Testis (tissue), 3 donors: ENCODE results near the gene CD226. TPM values are rescaled to one million over a fixed set of nuclear protein-coding genes. Genes with fewer than 3 reads are reported as not detected.

Experiments
- DNase-seq: peaks from one replicate; pipeline ENCODE4 v3.0.0-alpha.2; 2019
- H3K27ac ChIP-seq, 2 donors: fragments of 200-600 bp; sonication (generic); one replicate each; pipeline ENCODE4 v1.5.1; 2019
- H3K27me3 ChIP-seq: fragments of 200-600 bp; sonication (generic); one replicate; pipeline ENCODE4 v1.5.1; 2019
- H3K36me3 ChIP-seq: fragments of 200-600 bp; sonication (generic); one replicate; pipeline ENCODE4 v1.5.1; 2017; ENCODE audit warnings: low read depth; ENCODE audit errors: missing control alignments
- H3K4me1 ChIP-seq: fragments of 200-600 bp; sonication (generic); one replicate; pipeline ENCODE4 v1.5.1; 2019
- H3K4me3 ChIP-seq, 2 donors: fragments of 200-600 bp; sonication (generic); one replicate each; pipeline ENCODE4 v1.5.1; 2017 to 2019
- H3K9me3 ChIP-seq: fragments of 200-600 bp; sonication (generic); one replicate; pipeline ENCODE4 v1.5.1; 2017
- POLR2A ChIP-seq: fragments of 450-650 bp; IDR thresholded peaks from one replicate; pipeline ENCODE4 v1.6.1; 2017; ENCODE audit warnings: antibody characterized with exemption, mild to moderate bottlenecking, moderate library complexity
- WGBS, 2 donors: methylation state at CpG; one replicate each; pipeline ENCODE4 v1.1.5; 2018; 5-methylcytosine and 5-hydroxymethylcytosine counted together
- intact Hi-C: fragments of 100-400 bp; cut with DNase I; formaldehyde crosslinking; loops from one replicate; pipeline ENCODE4 v1.15.1; 2023; ENCODE audit warnings: low total_unique reads
- polyA plus RNA-seq: library from polyadenylated mRNA; stranded (reverse); fragments of 350-450 nt; fragmentation: Illumina TruSeq; extraction: RNeasy Lipid Tissue Mini Kit (QIAGEN cat#74804); gene quantifications from one replicate; pipeline ENCODE4 v1.2.3, GENCODE V29; 2014; ENCODE audit warnings: low read depth, low replicate concordance; ENCODE audit not compliant: insufficient read depth
- total RNA-seq, 2 donors: library from RNA; depleted of rRNA; stranded (reverse); fragments of >200 nt; gene quantifications; one replicate each; pipeline ENCODE4 v1.2.3, GENCODE V29; 2016
- TF ChIP-seq, protein P1 (sequence below), 3 experiments: fragments of 450-650 bp in 2 of 3; fragments of 200-600 bp in 1 of 3; sonication (generic) in 1 of 3; IDR thresholded peaks; one replicate each; pipeline ENCODE4 v1.5.1; 2016 to 2019; ENCODE audit warnings: antibody characterized with exemption in 3 of 3, mild to moderate bottlenecking in 2 of 3, moderate library complexity in 1 of 3

Gene CD226
- total and polyA plus RNA-seq, 3 donors from 2014 or later, result 2.6 to 3.0 (median 2.9) TPM

GRCh38 chr18:69992776-69993175 lies 45.1 kb upstream of the CD226 start:
- Histone ChIP-seq H3K4me1 (no peaks in the 10 kb centered on the region), H3K9me3 (no peaks in the 10 kb centered on the region), H3K4me3 (no peak overlapping the region), H3K27me3 (no peaks in the 10 kb centered on the region), H3K36me3 (no peaks in the 10 kb centered on the region), H3K27ac (no peak overlapping the region)
- WGBS, 2 donors, result 80 to 90% methylated on average over 1 of the region's 1 CpG
- TF ChIP-seq, protein P1, sequence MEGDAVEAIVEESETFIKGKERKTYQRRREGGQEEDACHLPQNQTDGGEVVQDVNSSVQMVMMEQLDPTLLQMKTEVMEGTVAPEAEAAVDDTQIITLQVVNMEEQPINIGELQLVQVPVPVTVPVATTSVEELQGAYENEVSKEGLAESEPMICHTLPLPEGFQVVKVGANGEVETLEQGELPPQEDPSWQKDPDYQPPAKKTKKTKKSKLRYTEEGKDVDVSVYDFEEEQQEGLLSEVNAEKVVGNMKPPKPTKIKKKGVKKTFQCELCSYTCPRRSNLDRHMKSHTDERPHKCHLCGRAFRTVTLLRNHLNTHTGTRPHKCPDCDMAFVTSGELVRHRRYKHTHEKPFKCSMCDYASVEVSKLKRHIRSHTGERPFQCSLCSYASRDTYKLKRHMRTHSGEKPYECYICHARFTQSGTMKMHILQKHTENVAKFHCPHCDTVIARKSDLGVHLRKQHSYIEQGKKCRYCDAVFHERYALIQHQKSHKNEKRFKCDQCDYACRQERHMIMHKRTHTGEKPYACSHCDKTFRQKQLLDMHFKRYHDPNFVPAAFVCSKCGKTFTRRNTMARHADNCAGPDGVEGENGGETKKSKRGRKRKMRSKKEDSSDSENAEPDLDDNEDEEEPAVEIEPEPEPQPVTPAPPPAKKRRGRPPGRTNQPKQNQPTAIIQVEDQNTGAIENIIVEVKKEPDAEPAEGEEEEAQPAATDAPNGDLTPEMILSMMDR (IDR thresholded peaks at IDR 0.05), result no peak
- TF ChIP-seq POLR2A, result no peak
- intact Hi-C loops, result no loop called here
- no peak for DNase-seq

- 95 to 97% methylated on average over 1 of the region's 1 CpG for whole genome bisulfite sequencing, 2 donors
- TF ChIP-seq POLR2A, result no peak
- TF ChIP-seq, protein P1 (IDR thresholded peaks at IDR 0.05), result no peak
- Histone ChIP-seq H3K4me1 (no peaks in the 10 kb centered on the region), H3K4me3 (no peak overlapping the region), H3K9me3 (no peaks in the 10 kb centered on the region), H3K27me3 (no peaks in the 10 kb centered on the region), H3K27ac (no peak overlapping the region), H3K36me3 (no peaks in the 10 kb centered on the region)
- intact Hi-C loops, result no loop called here
- DNase-seq, result no peak
Measured at GRCh38 chr18:69987870-69988269, 40.2 kb upstream of the CD226 start.

DNA sequence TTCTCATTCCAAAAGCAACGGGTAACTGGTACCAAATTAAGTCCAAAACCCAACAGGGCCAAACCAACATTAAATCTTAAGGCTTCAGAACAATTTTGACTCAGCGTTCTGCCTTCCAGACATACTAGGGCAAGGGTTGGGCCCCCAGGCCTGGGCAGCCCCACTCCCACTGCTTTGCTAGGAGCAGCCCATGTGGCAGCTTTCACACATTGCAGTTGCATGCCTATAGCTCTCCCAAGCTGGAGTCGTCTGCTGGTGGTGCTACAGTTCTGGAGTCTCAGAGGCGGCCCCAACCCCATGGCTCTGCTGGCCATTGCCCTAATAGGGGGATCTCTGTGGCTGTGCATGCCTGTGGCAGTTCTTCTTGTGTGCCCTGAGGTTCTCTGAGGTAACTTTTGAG lies 37.6 kb upstream of the CD226 start:
- intact Hi-C loops, result no loop called here

GRCh38 chr18:69982417-69982816 lies 34.7 kb upstream of the CD226 start:
- H3K4me1 ChIP-seq, result no peaks in the 10 kb centered on the region
- intact Hi-C loops, result no loop called here
- H3K27ac ChIP-seq, result no peak overlapping the region
- H3K36me3 ChIP-seq, result no peaks in the 10 kb centered on the region
- no peak overlapping the region for H3K4me3 ChIP-seq
- WGBS, 2 donors, result 95 to 97% methylated on average over 4 of the region's 4 CpGs
- H3K9me3 ChIP-seq, result no peaks in the 10 kb centered on the region
- TF ChIP-seq, protein P1 (IDR thresholded peaks at IDR 0.05), result no peak
- no peak for TF ChIP-seq POLR2A
- DNase-seq, result no peak
- no peaks in the 10 kb centered on the region for H3K27me3 ChIP-seq

More for the DNA sequence above, 37.6 kb upstream of the CD226 start:
- Histone ChIP-seq H3K4me3 (no peak overlapping the region), H3K9me3 (no peaks in the 10 kb centered on the region), H3K27me3 (no peaks in the 10 kb centered on the region), H3K36me3 (no peaks in the 10 kb centered on the region), H3K27ac (no peak overlapping the region), H3K4me1 (no peaks in the 10 kb centered on the region)
- no peak for TF ChIP-seq POLR2A
- TF ChIP-seq, protein P1 (IDR thresholded peaks at IDR 0.05), result no peak
- WGBS, 2 donors, result 96 to 97% methylated on average over 4 of the region's 4 CpGs
- no peak for DNase-seq

GRCh38 chr18:69981948-69982347 lies 34.3 kb upstream of the CD226 start:
- TF ChIP-seq POLR2A, result no peak
- TF ChIP-seq, protein P1 (IDR thresholded peaks at IDR 0.05), result no peak
- no peak overlapping the region for H3K4me3 ChIP-seq
- intact Hi-C loops, result no loop called here
- 90 to 92% methylated on average over 2 of the region's 2 CpGs for WGBS, 2 donors
- no peak overlapping the region for H3K27ac ChIP-seq
- no peaks in the 10 kb centered on the region for H3K4me1 ChIP-seq
- no peaks in the 10 kb centered on the region for H3K36me3 ChIP-seq
- no peaks in the 10 kb centered on the region for H3K27me3 ChIP-seq
- H3K9me3 ChIP-seq, result no peaks in the 10 kb centered on the region
- no peak for DNase-seq
